ENCODE measurements around the gene PLXNA2.

PLXNA2 gene

DNA sequence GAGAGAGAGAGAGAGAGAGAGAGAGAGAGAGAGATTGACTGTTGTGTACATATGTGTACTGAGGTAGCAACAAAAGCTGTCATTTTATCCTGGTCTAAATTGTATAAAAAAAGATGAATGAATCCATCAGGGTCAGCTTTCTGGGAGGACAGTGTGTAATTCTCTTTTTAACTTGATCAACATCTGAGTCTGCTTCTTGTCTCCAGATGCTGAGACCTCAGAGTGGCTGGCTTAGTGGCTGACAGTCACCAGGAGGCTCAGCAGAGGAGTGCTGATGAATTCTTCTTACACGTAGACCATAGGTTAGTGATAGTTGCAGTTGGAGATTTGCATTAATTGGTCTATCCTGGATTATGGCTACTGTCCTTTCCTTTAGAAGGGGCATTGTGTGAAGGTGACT lies 28.5 kb upstream of the PLXNA2 start:
- no peak for FAIRE-seq

DNA sequence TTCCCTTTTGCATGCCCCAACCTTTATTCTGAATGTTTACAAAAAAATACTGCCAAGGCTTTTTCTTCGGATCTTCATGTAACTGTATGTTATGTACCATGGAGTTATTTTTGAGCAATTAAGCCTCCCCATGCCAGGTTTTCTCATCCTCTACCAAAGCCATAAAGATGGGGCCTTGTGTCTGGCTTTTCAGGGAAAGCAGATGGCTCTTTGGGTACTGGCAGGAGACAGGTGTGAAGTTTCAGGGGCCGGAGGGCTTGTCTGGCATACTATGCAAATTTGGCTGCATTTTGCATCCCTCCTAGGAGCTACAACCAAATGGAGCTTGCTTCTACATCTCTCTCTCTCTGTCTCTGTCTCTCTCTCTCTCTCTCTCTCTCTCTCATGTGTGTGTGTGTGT lies 28.1 kb upstream of the PLXNA2 start:
- DNase-seq (ENCODE audit: insufficient read length, low spot score) (no peak), FAIRE-seq (no peak)
- TF ChIP-seq, protein P1, sequence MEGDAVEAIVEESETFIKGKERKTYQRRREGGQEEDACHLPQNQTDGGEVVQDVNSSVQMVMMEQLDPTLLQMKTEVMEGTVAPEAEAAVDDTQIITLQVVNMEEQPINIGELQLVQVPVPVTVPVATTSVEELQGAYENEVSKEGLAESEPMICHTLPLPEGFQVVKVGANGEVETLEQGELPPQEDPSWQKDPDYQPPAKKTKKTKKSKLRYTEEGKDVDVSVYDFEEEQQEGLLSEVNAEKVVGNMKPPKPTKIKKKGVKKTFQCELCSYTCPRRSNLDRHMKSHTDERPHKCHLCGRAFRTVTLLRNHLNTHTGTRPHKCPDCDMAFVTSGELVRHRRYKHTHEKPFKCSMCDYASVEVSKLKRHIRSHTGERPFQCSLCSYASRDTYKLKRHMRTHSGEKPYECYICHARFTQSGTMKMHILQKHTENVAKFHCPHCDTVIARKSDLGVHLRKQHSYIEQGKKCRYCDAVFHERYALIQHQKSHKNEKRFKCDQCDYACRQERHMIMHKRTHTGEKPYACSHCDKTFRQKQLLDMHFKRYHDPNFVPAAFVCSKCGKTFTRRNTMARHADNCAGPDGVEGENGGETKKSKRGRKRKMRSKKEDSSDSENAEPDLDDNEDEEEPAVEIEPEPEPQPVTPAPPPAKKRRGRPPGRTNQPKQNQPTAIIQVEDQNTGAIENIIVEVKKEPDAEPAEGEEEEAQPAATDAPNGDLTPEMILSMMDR (IDR thresholded peaks at IDR 0.05; ENCODE audit: insufficient read depth, missing control alignments): no peak

More for the DNA sequence above, 28.5 kb upstream of the PLXNA2 start:
- no peak for DNase-seq (ENCODE audit: insufficient read length, low spot score)
- TF ChIP-seq, protein P1 (IDR thresholded peaks at IDR 0.05; ENCODE audit: insufficient read depth, missing control alignments): no peak

DNA sequence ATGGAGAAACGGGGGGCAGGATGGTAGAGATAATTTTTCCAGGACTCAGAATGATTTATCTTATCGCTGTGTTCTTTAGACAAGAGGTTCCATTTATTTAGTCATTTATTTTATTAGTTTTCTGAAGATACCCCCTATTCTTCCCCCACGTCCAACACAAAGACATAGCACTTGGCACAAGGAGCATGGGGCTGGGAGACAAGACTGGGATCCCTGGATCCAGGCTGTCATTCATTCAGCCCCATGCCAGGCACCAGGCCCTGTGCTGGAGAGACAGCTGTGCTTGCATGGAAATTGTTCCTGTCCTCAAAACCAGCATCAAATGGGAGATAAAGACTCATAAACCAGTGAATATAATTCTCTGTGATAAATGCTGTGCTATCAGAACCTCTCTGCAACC lies 27.1 kb upstream of the PLXNA2 start:
- DNase-seq (ENCODE audit: insufficient read length, low spot score): no peak
- TF ChIP-seq, protein P1 (IDR thresholded peaks at IDR 0.05; ENCODE audit: insufficient read depth, missing control alignments): no peak
- FAIRE-seq: no peak

DNA sequence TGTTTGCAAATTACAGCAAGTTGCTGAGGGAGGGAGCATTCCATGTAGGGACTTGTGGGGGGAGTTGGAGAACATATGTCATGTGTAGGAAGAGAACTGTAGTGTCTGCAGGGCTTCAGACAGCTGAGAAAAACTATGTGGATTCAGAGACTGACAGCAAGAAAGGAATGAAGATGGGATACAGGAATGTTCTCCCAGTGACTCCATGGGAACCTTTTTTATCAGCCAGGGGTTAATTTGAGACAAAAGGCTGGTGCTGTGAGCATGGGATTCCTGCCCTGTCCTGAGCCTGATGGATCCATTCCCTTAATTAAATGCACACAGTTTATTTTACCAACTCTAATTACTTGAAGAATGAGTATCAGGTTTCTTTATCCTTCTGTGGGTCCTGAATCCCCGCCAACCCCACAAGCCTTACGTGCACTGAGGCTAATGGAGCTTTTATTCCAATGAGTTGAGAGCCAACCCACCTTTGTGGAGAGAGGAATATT lies 26.5 kb upstream of the PLXNA2 start:
- FAIRE-seq (no peak), DNase-seq (ENCODE audit: insufficient read length, low spot score) (no peak)
- TF ChIP-seq, protein P1 (IDR thresholded peaks at IDR 0.05; ENCODE audit: insufficient read depth, missing control alignments): no peak

DNA sequence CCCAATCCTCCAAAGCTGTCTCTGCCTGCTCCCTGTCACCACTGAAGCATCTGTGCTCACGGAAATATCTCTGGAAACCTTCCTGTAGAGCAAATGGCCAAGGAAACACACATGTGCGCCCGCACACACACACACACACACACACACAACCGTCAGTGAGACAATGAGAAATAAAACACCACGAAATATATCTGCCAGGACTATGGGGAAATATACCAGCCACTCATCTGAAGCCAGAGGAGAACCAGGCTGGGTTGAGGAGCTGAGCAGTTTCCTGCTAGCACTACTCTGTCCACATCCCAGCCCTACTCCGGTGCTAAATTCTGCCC lies 25.1 kb upstream of the PLXNA2 start:
- no peak for DNase-seq (ENCODE audit: insufficient read length, low spot score)
- TF ChIP-seq, protein P1 (IDR thresholded peaks at IDR 0.05; ENCODE audit: insufficient read depth, missing control alignments): no peak
- no peak for FAIRE-seq

DNA sequence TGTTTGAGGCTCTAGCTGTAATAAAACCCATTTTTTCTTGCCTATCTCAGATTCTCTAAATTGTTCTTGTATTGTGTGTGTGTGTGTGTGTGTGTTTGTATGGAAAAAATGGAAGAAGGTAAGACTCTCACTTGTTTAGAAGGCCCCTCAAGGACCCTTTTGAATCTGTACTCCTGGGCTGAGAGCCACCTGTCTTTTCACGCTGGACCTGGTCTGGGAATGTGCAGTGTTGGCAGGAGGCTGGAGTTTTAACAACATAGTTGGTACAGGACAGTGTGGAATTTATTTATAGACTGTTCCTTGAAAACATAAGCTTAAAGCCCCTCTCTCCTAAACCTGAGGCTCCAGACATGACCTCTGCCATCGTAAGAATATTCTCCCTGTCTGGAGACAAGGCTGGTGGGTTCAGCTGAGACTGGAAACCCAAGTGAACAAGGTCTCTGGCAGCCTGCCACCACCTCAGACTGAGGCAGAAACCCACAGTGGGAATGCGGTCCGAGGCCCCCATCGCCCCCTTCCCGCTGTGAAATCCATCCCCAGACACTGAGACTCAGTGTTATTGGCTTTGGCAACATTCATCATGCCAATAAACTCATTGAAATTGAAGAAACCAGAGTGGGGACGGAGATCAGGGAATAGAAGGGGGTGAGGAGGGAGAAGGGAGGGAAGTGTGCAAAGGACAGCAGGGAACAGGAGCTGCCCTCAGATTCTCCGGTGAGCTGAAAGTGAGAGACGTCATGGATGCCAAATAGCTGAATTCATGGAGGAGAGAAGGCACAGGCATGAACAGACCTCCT lies 24.6 kb upstream of the PLXNA2 start:
- TF ChIP-seq, protein P1 (IDR thresholded peaks at IDR 0.05; ENCODE audit: insufficient read depth, missing control alignments): no peak
- FAIRE-seq (no peak), DNase-seq (ENCODE audit: insufficient read length, low spot score) (no peak)

DNA sequence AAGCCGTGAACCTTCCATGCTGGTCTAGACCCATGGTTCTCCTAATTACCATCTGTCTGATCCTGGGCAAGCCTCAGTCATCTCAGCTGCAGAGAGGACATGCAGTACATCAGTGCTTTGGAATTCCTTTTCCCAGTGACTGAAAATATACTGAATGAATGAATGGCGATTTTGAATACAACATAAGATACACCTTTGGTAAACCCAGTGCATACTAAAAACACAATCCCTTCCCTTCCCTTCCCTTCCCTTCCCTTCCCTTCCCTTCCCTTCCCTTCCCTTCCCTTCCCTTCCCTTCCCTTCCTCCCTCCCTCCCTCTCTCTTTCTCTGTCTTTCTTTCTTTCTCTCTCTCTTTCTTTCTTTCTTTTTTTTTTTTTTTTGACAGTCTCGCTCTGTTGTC lies 21.3 kb upstream of the PLXNA2 start:
- DNase-seq (ENCODE audit: insufficient read length, low spot score): no peak
- TF ChIP-seq, protein P1 (IDR thresholded peaks at IDR 0.05; ENCODE audit: insufficient read depth, missing control alignments): no peak
- FAIRE-seq: no peak
